Smooth muscle cell (in vitro differentiated cells): ENCODE results near the gene PCDHA1. TPM values are rescaled to one million over a fixed set of nuclear protein-coding genes. Genes with fewer than 3 reads are reported as not detected.

Experiments
- DNase-seq: peaks from one replicate; lab custom pipeline; 2025; ENCODE audit not compliant: unreplicated experiment; lab: John Stamatoyannopoulos, UW
- H2AFZ ChIP-seq: fragments of 200-600 bp; sonication (generic); 2 replicates; pipeline ENCODE4 v1.6.0; 2016; ENCODE audit warnings: antibody characterized with exemption, low read depth, mild to moderate bottlenecking
- H3F3A ChIP-seq: fragments of 200-600 bp; sonication (generic); 2 replicates; pipeline ENCODE4 v1.6.0; 2017; ENCODE audit warnings: antibody characterized with exemption, low read depth
- H3K27ac ChIP-seq: fragments of 200-600 bp; sonication (generic); 2 replicates; pipeline ENCODE4 v1.5.1; 2016; ENCODE audit warnings: low read depth, mild to moderate bottlenecking
- H3K27me3 ChIP-seq: fragments of 200-600 bp; sonication (generic); 2 replicates; pipeline ENCODE4 v1.6.1; 2016; ENCODE audit warnings: low read depth, mild to moderate bottlenecking
- H3K36me3 ChIP-seq: fragments of 200-600 bp; sonication (generic); 2 replicates; pipeline ENCODE4 v1.5.1; 2016; ENCODE audit warnings: low read depth
- H3K4me1 ChIP-seq: fragments of 200-600 bp; sonication (generic); 2 replicates; pipeline ENCODE4 v1.5.1; 2016; ENCODE audit warnings: low read depth
- H3K4me2 ChIP-seq: fragments of 200-600 bp; sonication (generic); 2 replicates; pipeline ENCODE4 v1.6.0; 2016; ENCODE audit warnings: mild to moderate bottlenecking
- H3K4me3 ChIP-seq: fragments of 200-600 bp; sonication (generic); 2 replicates; pipeline ENCODE4 v1.5.1; 2016; ENCODE audit warnings: mild to moderate bottlenecking
- H3K79me2 ChIP-seq: fragments of 200-600 bp; sonication (generic); 2 replicates; pipeline ENCODE4 v1.6.0; 2016; ENCODE audit warnings: low read depth, mild to moderate bottlenecking
- H3K9ac ChIP-seq: fragments of 200-600 bp; sonication (generic); 2 replicates; pipeline ENCODE4 v1.6.0; 2016; ENCODE audit warnings: low read depth
- H3K9me3 ChIP-seq: fragments of 200-600 bp; sonication (generic); replicated peaks from 2 replicates; pipeline ENCODE4 v1.5.1; 2016; ENCODE audit warnings: low read depth
- H4K20me1 ChIP-seq: fragments of 200-600 bp; sonication (generic); 2 replicates; pipeline ENCODE4 v1.6.0; 2016; ENCODE audit warnings: low read depth
- CTCF ChIP-seq: fragments of 200-600 bp; sonication (generic); IDR thresholded peaks from 2 replicates; pipeline ENCODE4 v1.5.1; 2017; ENCODE audit warnings: borderline replicate concordance, mild to moderate bottlenecking, antibody characterized with exemption; ENCODE audit not compliant: insufficient read depth, poor library complexity, severe bottlenecking
- WGBS: methylation state at CpG from one replicate; pipeline ENCODE4 v1.1.7; 2016; ENCODE audit warnings: low lambda C conversion rate; 5-methylcytosine and 5-hydroxymethylcytosine counted together
- polyA plus RNA-seq: library from polyadenylated mRNA; unstranded; fragments of >200 nt; fragmentation: Nextera tagmentation; extraction: Ambion mirVana; gene quantifications from 2 replicates; pipeline ENCODE4 v1.2.1, GENCODE V29; 2016
- total RNA-seq: library from RNA; depleted of rRNA; stranded (reverse); fragments of >200 nt; gene quantifications from 2 replicates; pipeline ENCODE4 v1.2.3, GENCODE V29; 2014

The PCDHA1 gene
- total and polyA plus RNA-seq, 2 experiments from 2014 or later: not detected

- Histone ChIP-seq H3K27me3 (no peaks in the 10 kb centered on the region), H3F3A (no peaks in the 10 kb centered on the region), H3K4me3 (no peak overlapping the region), H2AFZ (no peak overlapping the region), H3K27ac (no peak overlapping the region), H3K4me1 (no peaks in the 10 kb centered on the region), H3K9me3 (no peaks in the 10 kb centered on the region), H3K36me3 (no peaks in the 10 kb centered on the region), H4K20me1 (peaks cover 6% of the 10 kb centered on the region), H3K9ac (no peak overlapping the region), H3K79me2 (no peaks in the 10 kb centered on the region), H3K4me2 (no peak overlapping the region)
- 49% methylated on average over 2 of the region's 2 CpGs for WGBS
- no peak for TF ChIP-seq CTCF
- no peak for DNase-seq
Observed at GRCh38 chr5:140953234-140953633, 167.3 kb downstream of the PCDHA1 start.

- Histone ChIP-seq H3K27ac (no peak overlapping the region), H3K4me1 (peaks cover 12% of the 10 kb centered on the region), H3K9me3 (no peaks in the 10 kb centered on the region), H3K4me3 (no peak overlapping the region), H3K9ac (no peak overlapping the region), H3F3A (peaks cover 11% of the 10 kb centered on the region), H3K79me2 (no peaks in the 10 kb centered on the region), H3K4me2 (no peak overlapping the region), H3K27me3 (no peaks in the 10 kb centered on the region), H3K36me3 (no peaks in the 10 kb centered on the region), H2AFZ (no peak overlapping the region), H4K20me1 (peaks cover 37% of the 10 kb centered on the region)
- WGBS: 97% methylated on average over 1 of the region's 1 CpG
- no peak for TF ChIP-seq CTCF
- DNase-seq: no peak
Observed at GRCh38 chr5:140962190-140962589, 176.2 kb downstream of the PCDHA1 start.

GRCh38 chr5:140964356-140964755 lies 178.4 kb downstream of the PCDHA1 start:
- H3K4me3 ChIP-seq: no peak overlapping the region
- no peaks in the 10 kb centered on the region for H3K36me3 ChIP-seq
- H3K4me2 ChIP-seq: no peak overlapping the region
- H4K20me1 ChIP-seq: peaks cover 55% of the 10 kb centered on the region
- no peaks in the 10 kb centered on the region for H3K9me3 ChIP-seq
- TF ChIP-seq CTCF: no peak
- DNase-seq: no peak
- 83% methylated on average over 3 of the region's 3 CpGs for WGBS
- no peak overlapping the region for H3K27ac ChIP-seq
- peaks cover 13% of the 10 kb centered on the region for H3F3A ChIP-seq
- peaks cover 12% of the 10 kb centered on the region for H3K4me1 ChIP-seq
- no peaks in the 10 kb centered on the region for H3K27me3 ChIP-seq
- H3K79me2 ChIP-seq: no peaks in the 10 kb centered on the region
- H2AFZ ChIP-seq: no peak overlapping the region
- no peak overlapping the region for H3K9ac ChIP-seq

- no peak for TF ChIP-seq CTCF
- Histone ChIP-seq H3K4me2 (peak overlapping the region; percentile 98), H3K9ac (no peak overlapping the region), H3K79me2 (peaks cover 9% of the 10 kb centered on the region), H3K27me3 (no peaks in the 10 kb centered on the region), H2AFZ (peak overlapping the region; percentile 70), H3K9me3 (no peaks in the 10 kb centered on the region), H3F3A (peaks cover 13% of the 10 kb centered on the region), H3K4me3 (peak overlapping the region; percentile 88), H3K36me3 (no peaks in the 10 kb centered on the region), H3K27ac (no peak overlapping the region), H4K20me1 (peaks cover 61% of the 10 kb centered on the region), H3K4me1 (peaks cover 12% of the 10 kb centered on the region)
- WGBS: 1% methylated on average over 9 of the region's 9 CpGs
- DNase-seq: no peak
Observed at GRCh38 chr5:140965905-140966292, 180.0 kb downstream of the PCDHA1 start.
